GM20000 (cell line): Measurements from ENCODE around the gene SNX27.
"Not testable (repeated sequence)": the region's sequence is repeated elsewhere in the genome, so short reads cannot be mapped to it uniquely, and the experiment has no call there.

Experiments used
- DNase-seq: peaks from one replicate; pipeline ENCODE4 v3.0.0; 2012; ENCODE audit warnings: low spot score
- TF ChIP-seq, protein P1 (sequence below): IDR thresholded peaks from 2 replicates; pipeline ENCODE4 v1.5.1; 2012; ENCODE audit warnings: mild to moderate bottlenecking, control low read depth; ENCODE audit errors: extremely low read depth, missing control alignments

The SNX27 gene

DNA sequence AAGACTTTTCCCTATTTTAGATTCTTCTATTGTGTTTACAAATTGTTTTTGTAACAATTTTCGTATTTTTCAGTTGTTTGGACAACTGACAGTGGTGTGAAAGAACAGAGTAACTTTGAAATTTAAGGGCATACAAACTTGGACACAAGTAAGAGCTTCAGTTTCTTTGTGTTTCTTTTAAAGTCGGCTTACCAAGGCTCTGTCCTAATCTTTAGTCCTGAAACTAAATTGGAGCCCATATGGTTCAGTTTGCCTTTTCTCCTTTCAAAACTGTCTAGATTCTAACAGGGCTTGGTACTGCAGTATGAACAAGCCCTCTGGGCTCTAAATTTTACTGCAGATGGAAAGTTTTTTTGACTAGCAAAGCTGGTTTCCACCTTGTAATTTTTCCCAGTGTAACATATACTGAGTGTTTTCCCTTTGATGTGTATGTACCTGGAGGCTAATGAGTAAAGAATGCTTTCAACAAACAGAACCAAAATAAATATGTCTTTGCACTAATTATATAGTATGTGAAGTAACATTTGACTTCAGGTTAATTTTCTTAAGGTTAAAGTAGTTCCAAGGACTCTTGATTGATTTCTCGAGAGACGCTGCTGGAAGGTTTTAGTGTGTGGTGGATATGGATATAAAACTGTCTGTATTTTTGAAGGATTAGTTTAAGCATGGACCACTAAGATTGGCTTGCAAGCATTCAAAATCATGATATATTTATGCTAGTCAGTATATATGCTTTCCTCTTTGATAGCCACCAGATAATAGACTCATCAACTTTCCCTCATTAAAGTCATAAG is 4.1 kb downstream of the SNX27 start:
- TF ChIP-seq, protein P1, sequence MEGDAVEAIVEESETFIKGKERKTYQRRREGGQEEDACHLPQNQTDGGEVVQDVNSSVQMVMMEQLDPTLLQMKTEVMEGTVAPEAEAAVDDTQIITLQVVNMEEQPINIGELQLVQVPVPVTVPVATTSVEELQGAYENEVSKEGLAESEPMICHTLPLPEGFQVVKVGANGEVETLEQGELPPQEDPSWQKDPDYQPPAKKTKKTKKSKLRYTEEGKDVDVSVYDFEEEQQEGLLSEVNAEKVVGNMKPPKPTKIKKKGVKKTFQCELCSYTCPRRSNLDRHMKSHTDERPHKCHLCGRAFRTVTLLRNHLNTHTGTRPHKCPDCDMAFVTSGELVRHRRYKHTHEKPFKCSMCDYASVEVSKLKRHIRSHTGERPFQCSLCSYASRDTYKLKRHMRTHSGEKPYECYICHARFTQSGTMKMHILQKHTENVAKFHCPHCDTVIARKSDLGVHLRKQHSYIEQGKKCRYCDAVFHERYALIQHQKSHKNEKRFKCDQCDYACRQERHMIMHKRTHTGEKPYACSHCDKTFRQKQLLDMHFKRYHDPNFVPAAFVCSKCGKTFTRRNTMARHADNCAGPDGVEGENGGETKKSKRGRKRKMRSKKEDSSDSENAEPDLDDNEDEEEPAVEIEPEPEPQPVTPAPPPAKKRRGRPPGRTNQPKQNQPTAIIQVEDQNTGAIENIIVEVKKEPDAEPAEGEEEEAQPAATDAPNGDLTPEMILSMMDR: no peak
- DNase-seq: no peak

DNA sequence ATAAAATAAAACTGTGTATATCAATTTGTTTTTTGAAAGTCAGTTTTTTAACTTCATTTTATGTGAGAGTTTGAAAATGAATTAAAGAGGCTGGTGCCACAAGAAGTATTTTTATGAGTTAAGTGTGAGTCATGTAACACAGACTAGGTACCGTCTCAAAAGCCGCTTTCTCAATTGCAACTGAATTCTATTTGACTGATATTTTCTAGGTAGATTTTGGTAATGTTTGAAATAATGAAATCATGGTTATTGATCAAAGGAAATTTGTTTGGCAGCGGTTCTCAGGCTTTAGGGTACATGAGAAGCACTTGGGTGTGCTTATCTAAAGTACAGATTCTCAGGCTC is 4.6 kb downstream of the SNX27 start:
- DNase-seq: no peak
- TF ChIP-seq, protein P1: no peak

DNA sequence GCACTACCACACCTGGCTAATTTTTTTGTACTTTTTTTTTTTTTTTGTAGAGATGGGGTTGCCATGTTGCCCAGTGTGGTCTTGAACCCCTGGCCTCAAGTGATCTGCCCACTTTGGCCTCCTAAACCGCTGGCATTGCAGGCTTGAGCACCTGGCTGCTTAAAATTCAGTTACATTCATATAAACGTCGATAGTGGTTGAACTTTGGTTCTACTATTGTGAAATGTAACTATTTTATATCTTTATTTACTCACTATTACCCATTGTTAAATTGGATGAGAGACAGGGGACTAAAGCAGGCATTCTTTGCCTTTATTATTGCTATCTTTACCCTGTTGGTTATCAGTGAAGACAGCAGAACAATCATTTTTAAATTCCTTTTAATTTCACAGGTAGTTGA is 6.2 kb downstream of the SNX27 start:
- TF ChIP-seq, protein P1: no peak

DNA sequence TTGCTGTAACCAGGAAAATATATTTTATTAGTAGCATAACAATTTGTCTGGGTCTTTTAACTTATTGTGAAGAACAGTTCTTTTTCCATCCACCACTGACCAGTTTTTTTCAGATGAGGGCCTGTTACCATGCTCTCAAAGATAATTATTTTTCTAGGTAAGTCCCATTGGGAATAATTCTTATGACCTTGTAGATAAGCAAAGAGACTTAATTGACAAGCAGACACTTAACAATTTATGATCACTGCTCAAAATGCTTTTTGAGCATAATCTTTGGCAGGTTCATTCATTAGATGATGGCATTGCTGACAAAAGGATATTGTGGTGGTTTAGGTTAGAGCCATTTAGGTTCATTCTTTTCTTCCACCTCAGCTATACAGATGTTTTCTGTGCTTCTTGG is 6.6 kb downstream of the SNX27 start:
- TF ChIP-seq, protein P1: no peak
- DNase-seq: no peak

More for the DNA sequence above, 6.2 kb downstream of the SNX27 start:
- DNase-seq: no peak

DNA sequence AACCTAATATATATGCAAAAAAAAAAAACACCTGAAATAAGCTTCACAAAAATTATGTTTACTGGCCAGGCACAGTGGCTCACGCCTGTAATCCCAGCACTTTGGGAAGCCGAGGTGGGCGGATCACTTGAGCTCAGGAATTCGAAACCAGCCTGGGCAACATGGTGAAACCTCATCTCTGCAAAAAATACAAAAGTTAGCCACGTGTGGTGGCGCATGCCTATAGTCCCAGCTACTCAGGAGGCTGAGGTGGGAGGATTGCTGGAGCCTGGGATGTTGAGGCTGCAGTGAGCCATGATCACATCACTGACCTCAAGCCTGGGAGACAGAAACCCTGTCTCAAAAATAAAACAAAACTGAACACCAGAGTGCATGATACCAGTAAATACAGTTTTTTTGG is 7.1 kb downstream of the SNX27 start:
- DNase-seq: not testable (repeated sequence)

DNA sequence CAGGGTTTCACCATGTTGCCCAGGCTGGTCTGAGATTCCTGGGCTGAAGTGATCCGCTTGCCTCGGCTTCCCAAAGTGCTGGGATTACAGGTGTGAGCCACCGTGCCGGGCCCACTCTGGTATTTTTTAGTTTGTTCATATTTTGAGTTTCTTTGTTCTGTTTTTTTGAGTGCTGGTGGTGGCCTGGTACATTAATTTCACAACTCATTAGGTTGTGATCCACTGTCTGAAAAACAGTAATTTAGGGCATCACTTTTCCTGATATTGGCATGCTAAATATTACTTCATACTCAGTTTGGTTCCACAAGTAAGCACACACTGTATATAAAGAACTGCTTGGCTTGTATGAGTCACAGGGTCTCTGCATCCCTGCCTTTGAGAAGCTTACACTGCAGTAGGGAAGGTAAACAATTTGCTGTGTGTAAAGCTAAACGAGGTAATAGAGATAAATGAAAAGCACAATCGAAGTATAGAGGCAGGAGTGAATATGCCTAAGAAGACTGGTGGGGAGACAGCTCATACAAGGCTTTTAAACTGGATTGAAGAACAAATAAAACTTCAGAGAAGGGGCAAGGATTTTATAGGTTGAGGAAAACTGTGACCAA is 7.7 kb downstream of the SNX27 start:
- TF ChIP-seq, protein P1: no peak
- DNase-seq: no peak

DNA sequence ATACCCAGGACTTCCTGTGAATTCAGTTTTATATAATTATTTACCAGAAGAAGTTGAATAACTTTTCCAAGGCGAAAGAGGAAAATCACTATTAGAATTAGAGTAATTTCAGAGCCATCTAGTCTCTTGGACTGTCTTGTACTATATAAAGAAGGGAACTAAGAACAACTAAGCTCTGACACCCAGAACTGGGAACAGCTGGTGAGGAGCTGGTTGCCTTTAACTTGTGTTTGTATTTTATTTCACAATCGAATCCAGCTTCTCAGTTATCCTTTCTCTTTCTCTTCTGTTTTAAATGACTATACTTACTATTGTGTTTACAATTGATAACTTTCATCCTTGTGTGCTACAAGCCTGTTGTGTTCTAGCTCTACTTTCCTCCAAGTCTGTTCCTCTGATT is 8.4 kb downstream of the SNX27 start:
- no peak for DNase-seq
- TF ChIP-seq, protein P1: no peak

DNA sequence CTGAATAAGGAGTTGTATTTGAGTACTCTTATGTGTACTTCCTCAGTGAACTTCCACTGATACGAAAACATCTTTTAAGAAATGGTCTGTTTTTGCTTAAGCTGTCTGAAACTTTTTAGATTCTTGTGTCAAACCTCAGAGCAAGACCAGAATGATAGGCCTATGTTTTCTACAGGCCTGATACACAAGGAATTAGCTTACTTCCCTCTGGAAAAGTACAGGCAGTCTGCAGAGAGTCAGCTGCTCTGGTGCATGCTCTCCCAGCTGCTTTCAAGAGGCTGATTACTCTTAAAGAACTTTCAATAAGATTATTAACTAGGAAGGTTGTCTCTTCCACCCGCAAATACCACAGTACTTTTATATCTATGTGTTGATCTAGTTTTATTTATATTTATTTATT is 9.5 kb downstream of the SNX27 start:
- TF ChIP-seq, protein P1: no peak
- DNase-seq: no peak
